Suprapubic skin (tissue), 4 donors: Measurements from ENCODE around the gene FAM72A.
"Not testable (repeated sequence)": the region's sequence is repeated elsewhere in the genome, so short reads cannot be mapped to it uniquely, and the experiment has no call there.

Experiments
- EP300 ChIP-seq: sonication (generic); formaldehyde crosslinking; IDR thresholded peaks from one replicate; pipeline ENCODE4 v1.6.1; 2017; ENCODE audit warnings: antibody characterized with exemption
- POLR2A ChIP-seq, 2 donors: fragments of 450-650 bp; IDR thresholded peaks; one replicate each; pipeline ENCODE4 v1.6.1; 2017; ENCODE audit warnings: antibody characterized with exemption in 2 of 2, mild to moderate bottlenecking in 2 of 2, moderate library complexity in 2 of 2
- POLR2AphosphoS5 ChIP-seq, 3 donors: sonication (generic); formaldehyde crosslinking; IDR thresholded peaks; one replicate each; pipeline ENCODE4 v1.6.1; 2017; ENCODE audit warnings: antibody characterized with exemption in 3 of 3
- TF ChIP-seq, protein P1 (sequence below), 2 donors: fragments of 200-600 bp in 1 of 2; fragments of 450-650 bp in 1 of 2; sonication (generic) in 1 of 2; IDR thresholded peaks; one replicate each; pipeline ENCODE4 v1.5.1; 2016 to 2019; ENCODE audit warnings: antibody characterized with exemption in 2 of 2, mild to moderate bottlenecking in 1 of 2, moderate library complexity in 1 of 2

DNA sequence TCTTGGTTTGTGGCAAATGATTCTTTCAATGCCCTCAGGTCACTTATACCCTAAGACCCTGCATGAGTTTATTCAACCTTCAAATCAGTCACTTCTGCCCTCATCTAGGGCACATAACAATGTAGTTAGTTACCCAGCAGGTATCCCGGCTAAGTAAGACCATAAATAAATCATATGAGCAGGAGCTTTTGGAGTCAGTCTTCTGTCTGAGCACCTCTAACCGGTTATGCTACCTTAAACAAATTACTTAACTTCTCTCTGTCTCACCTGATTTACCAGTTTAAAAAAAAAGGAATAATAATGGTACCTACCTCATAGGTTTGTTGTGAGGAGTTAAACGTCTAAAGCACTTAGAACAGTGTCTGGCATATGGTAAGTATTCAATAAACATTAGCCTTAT lies 16.9 kb downstream of the FAM72A start:
- TF ChIP-seq, protein P1, sequence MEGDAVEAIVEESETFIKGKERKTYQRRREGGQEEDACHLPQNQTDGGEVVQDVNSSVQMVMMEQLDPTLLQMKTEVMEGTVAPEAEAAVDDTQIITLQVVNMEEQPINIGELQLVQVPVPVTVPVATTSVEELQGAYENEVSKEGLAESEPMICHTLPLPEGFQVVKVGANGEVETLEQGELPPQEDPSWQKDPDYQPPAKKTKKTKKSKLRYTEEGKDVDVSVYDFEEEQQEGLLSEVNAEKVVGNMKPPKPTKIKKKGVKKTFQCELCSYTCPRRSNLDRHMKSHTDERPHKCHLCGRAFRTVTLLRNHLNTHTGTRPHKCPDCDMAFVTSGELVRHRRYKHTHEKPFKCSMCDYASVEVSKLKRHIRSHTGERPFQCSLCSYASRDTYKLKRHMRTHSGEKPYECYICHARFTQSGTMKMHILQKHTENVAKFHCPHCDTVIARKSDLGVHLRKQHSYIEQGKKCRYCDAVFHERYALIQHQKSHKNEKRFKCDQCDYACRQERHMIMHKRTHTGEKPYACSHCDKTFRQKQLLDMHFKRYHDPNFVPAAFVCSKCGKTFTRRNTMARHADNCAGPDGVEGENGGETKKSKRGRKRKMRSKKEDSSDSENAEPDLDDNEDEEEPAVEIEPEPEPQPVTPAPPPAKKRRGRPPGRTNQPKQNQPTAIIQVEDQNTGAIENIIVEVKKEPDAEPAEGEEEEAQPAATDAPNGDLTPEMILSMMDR (IDR thresholded peaks at IDR 0.05), result not testable (repeated sequence)
- not testable (repeated sequence) for TF ChIP-seq POLR2AphosphoS5 (IDR thresholded peaks at IDR 0.05); POLR2A (IDR thresholded peaks at IDR 0.05); EP300
